ENCODE results near the gene LRIT1. TPM values are rescaled to one million over a fixed set of nuclear protein-coding genes. Genes with fewer than 3 reads are reported as not detected.

Gene LRIT1
- total and polyA plus RNA-seq, 2 of the 8 experiments (the other 6 are each of a cell fraction or from before 2014, with no cell fraction given) = 0.03 TPM; not detected in 1

- Histone ChIP-seq H3K27me3 (replicated peaks in 1 of 4; ENCODE audit: control insufficient read depth in 3 of 4, extremely low read depth in 1 of 4, insufficient read depth in 3 of 4, low read length in 3 of 4) (0 out of 7 replicates have a peak, but pooled peaks cover 0 to 2% (median 0%) of the 10 kb centered on the region in 4 experiments), H2BK120ac (replicated peaks; ENCODE audit: low read depth, low read length) (no peak overlapping the region), H2BK15ac (ENCODE audit: low read length) (no peak overlapping the region), H2BK20ac (ENCODE audit: low read length) (no peak overlapping the region), H3K9me3 (ENCODE audit: insufficient read depth in 2 of 2, low read depth in 1 of 2, low read length in 1 of 2) (peaks cover 0 to 7% of the 10 kb centered on the region in 2 experiments; a peak in 1 of 4 replicates), H3K56ac (replicated peaks; ENCODE audit: insufficient read length, low read depth, low read length) (no peak overlapping the region), H2AK5ac (ENCODE audit: low read depth, low read length) (no peak overlapping the region), H3K4me1 (replicated peaks in 1 of 4; ENCODE audit: control insufficient read depth in 3 of 4, insufficient read depth in 4 of 4, low read length in 3 of 4) (peaks cover 0 to 2% (median 0%) of the 10 kb centered on the region in 4 experiments; a peak in 1 of 7 replicates), H3K79me1 (ENCODE audit: low read depth, low read length) (peaks cover 1% of the 10 kb centered on the region; the same call in 1 of the 2 replicates), H2AFZ (ENCODE audit: low read length) (no peak overlapping the region), H3K36me3 (ENCODE audit: control insufficient read depth in 2 of 4, insufficient read depth in 4 of 4, low read length in 3 of 4) (no peaks in the 10 kb centered on the region; a peak in 1 of 8 replicates), H2BK12ac (ENCODE audit: low read depth, low read length) (no peak overlapping the region), H4K20me1 (replicated peaks in 1 of 2; ENCODE audit: control insufficient read depth in 1 of 2, insufficient read depth in 2 of 2, low read length in 2 of 2) (peaks cover 0 to 11% of the 10 kb centered on the region in 2 experiments), H4K5ac (ENCODE audit: insufficient read length, low read depth, low read length) (no peak overlapping the region), H3K9ac (replicated peaks in 1 of 4; ENCODE audit: extremely low read depth in 1 of 4, low read depth in 3 of 4, low read length in 3 of 4) (no peak overlapping the region), H4K8ac (ENCODE audit: extremely low read depth, insufficient read depth, low read length) (no peak overlapping the region), H3K23ac (ENCODE audit: insufficient read length) (no peak overlapping the region), H2BK5ac (ENCODE audit: low read depth, low read length) (no peak overlapping the region), H3K4me3 (ENCODE audit: extremely low read depth in 1 of 4, insufficient read depth in 2 of 4, low read depth in 3 of 4, low read length in 4 of 4) (no peak overlapping the region), H3K4me2 (ENCODE audit: insufficient read depth in 1 of 2, low read depth in 2 of 2, low read length in 2 of 2) (no peak overlapping the region), H3K27ac (ENCODE audit: low read depth, low read length) (no peak overlapping the region), H4K91ac (replicated peaks; ENCODE audit: insufficient read length, low read length) (no peak overlapping the region), H3K79me2 (ENCODE audit: control insufficient read depth in 1 of 2, insufficient read depth in 2 of 2, low read length in 2 of 2) (no peaks in the 10 kb centered on the region), H3K23me2 (ENCODE audit: low read depth, low read length) (peaks cover 14% of the 10 kb centered on the region), H3K14ac (ENCODE audit: insufficient read length) (no peak overlapping the region), H3K4ac (replicated peaks; ENCODE audit: insufficient read length, low read depth, low read length) (no peak overlapping the region), H3K18ac (ENCODE audit: extremely low read depth, low read length) (no peak overlapping the region)
- ChIA-PET POLR2A (ENCODE audit: partially characterized antibody) (no interaction called here), CTCF (ENCODE audit: partially characterized antibody) (interaction anchor here (1.0 to 2.1 kb wide), 7 partner anchors 12 to 106 kb away, joined by 3 to 13 read pairs (median 5); no protein-coding TSS in a partner anchor)
- DNase-seq (ENCODE audit: low read depth in 1 of 2, low spot score in 2 of 2) = no peak
- WGBS, 2 experiments (ENCODE audit: extremely low coverage in 1 of 2, insufficient coverage in 1 of 2, insufficient read length in 1 of 2, insufficient replicate concordance in 2 of 2, low coverage in 1 of 2, low lambda C conversion rate in 2 of 2, missing lambda C conversion rate in 1 of 2) = 85% methylated on average over 5 of the region's 5 CpGs; no CpG with 5 or more reads in 1 of the 2 experiments
- no peak for FAIRE-seq
- TF ChIP-seq RFX5 (IDR thresholded peaks at IDR 0.05; ENCODE audit: borderline replicate concordance, low read depth, low read length) = no peak
- no peak for TF ChIP-seq SRF (IDR thresholded peaks at IDR 0.05; ENCODE audit: low read depth, low read length)
- TF ChIP-seq SUZ12 (IDR thresholded peaks at IDR 0.05; ENCODE audit: low read length) = no peak
- no peak for TF ChIP-seq TAF7 (optimal IDR thresholded peaks at IDR 0.05; ENCODE audit: borderline replicate concordance, low read depth, low read length)
- no peak for TF ChIP-seq SP1 (IDR thresholded peaks at IDR 0.05; ENCODE audit: low read depth, low read length)
- TF ChIP-seq SIX5 (IDR thresholded peaks at IDR 0.05; ENCODE audit: low read depth, low read length) = no peak
- TF ChIP-seq RNF2 (IDR thresholded peaks at IDR 0.05; ENCODE audit: borderline replicate concordance, low read depth, low read length, missing control alignments, poor library complexity, severe bottlenecking) = no peak
- TF ChIP-seq ASH2L (IDR thresholded peaks at IDR 0.05; ENCODE audit: low read length) = no peak
- no peak for TF ChIP-seq JUN (IDR thresholded peaks at IDR 0.05; ENCODE audit: low read depth, low read length)
- no peak for TF ChIP-seq POLR2AphosphoS5 (IDR thresholded peaks at IDR 0.05; ENCODE audit: low read depth, low read length)
- TF ChIP-seq SIRT6 (IDR thresholded peaks at IDR 0.05; ENCODE audit: low read length) = no peak
- no peak for TF ChIP-seq EZH2 (IDR thresholded peaks at IDR 0.05; ENCODE audit: low read depth, low read length, severe bottlenecking)
- TF ChIP-seq ZNF274 (IDR thresholded peaks at IDR 0.05; ENCODE audit: borderline replicate concordance, extremely low read depth, low read length) = no peak
- no peak for TF ChIP-seq POU5F1 (IDR thresholded peaks at IDR 0.05; ENCODE audit: low read depth, low read length)
- TF ChIP-seq RXRA (IDR thresholded peaks at IDR 0.05; ENCODE audit: insufficient read depth, low read depth, low read length) = no peak
Measured at GRCh38 chr10:84181631-84182030, 59.7 kb downstream of the LRIT1 start.
